Measurements from ENCODE around the gene LSP1.
A peak's percentile ranks its signal among the peaks of the same experiment; 100 is the strongest.

The LSP1 gene

DNA sequence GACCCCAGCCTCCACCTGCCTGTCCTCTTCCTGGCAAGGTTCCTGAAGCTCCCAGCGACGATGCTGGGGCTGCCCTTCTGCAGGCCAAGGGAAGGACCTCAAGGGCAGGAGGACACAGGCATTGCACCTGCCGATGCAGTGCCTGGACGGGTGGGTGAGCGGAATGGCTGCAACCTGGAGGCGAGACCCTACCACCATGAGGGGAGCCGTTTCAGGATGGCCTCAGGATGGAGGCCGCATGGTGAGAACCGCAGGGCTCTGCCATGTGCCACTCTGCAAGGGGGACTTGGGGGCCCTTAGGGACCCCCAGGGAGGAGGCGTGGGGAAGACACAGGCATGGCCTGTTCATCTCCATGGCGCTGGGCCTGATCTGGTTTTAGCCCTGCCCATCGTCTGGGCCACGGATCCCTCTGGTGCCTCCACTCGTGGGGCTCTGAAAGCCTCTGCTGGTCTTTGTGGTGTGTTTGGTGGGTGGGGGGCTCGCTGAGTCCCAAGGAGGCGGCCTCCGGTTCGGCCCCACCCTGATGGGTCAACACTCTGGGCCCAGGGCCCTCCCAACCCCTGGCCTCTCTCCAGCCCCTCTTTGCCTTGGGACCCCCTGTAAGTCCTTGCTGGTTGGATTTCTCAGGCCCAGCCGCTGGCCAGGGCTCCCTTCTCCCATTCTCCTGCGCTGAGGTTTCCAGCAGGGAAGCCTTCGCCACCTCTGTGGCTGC lies 1.3 kb upstream of the LSP1 start:
- no peak for DNase-seq

DNA sequence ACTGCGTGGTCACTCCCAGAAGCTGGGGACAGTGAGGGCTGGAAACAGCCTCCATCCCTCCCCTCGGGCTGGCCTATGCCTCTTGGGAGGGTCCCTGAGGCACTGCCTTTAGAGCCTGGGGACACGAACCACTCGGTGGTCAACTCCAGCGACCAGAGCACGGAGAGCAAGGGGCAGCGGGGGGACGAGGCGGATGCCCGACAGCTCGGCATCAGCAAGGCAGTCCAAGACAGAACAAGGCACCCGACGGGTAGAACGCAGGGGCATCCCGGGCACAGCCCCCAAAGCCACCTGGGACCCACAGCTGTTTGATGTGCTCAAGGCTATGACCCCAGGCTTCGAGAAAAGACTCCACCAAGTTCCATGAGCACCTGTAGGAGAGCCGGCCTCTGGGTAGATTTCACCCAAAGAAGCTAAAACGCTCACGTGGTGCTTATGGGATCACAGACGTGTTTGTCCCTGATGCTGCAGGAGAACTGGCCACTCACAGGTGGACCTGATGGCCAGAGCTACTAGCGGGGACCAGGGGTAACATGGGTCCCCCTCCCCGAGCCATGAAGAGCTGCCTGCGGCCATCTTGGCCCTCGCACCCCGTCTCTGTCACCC lies 510 bp upstream of the LSP1 start:
- DNase-seq = no peak

DNA sequence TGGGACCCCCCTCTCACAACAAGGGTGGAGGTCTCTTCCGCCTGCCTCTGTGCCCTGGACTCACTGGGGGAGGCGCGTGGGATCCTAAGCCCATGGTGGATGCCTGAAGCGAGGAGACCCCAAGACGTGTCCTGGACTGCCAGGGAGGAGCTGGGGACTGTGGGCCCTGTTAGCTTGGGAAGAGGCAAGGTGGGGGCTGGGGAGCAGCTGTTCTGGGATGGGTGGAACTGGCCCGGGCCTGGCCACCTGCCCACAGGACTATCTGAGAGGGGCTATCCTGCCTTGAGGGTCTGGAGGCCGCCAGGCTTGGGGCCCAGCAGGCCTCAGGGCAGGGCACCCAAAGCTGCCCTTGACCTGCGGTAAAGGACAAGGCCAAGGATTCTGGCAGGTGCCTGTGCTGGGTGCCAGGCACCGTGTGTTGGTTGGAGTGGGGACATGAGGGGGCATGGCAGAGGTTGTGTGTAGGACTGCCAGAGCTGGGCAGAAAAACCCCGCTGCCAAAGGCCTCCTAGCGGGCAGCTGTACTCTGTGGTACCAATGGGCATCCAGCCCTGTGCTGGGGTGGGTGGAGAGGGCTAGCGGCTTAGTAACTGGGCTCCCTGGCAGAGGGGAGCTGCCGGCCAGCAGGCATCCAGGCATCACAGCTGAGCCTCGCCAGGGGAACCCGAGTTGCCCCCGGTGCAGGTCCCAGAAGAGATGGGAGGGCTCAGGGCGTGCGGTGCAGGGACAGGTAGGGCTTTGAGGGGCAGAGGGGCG lies 670 bp downstream of the LSP1 start:
- no peak for DNase-seq

DNA sequence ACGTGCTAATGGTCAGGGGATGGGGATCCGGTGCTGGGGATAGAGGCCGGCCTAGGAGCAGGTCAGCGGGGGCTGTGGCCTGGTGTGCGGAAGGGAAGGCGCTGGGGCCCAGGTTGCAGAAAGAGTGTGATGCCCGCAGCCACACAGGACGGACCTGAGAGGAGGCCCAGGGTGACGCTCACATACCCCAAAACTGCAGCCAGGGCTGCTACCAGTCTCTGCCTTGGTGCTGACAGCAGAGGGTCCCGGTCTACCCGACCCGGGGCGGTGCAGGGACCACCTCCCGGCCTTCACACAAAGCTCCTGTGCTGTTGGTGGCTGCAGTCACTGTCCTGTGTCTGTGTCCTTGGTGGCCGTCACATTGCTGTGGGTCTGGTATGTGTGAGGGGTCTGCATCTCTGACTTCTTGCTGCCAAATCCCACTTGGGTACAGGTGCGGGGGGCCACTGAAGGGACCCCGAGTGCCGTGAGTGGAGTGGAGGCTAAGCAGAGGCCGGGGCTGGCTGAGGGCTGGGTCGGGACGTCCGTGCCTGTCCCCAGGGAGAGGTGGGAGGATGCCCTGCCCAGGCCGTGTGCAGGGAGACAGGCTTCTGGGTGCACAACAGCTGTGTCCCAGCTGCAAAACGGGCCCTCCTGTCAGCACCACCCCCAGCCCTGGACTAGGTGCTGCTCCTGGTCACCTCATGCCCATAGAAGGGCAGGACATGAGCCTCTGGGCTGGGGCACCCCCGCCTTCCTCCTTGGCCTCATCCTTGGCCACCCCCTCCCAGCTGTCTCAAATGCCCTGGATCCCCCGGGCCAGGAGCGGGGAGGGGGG lies 1.5 kb downstream of the LSP1 start:
- DNase-seq = no peak

DNA sequence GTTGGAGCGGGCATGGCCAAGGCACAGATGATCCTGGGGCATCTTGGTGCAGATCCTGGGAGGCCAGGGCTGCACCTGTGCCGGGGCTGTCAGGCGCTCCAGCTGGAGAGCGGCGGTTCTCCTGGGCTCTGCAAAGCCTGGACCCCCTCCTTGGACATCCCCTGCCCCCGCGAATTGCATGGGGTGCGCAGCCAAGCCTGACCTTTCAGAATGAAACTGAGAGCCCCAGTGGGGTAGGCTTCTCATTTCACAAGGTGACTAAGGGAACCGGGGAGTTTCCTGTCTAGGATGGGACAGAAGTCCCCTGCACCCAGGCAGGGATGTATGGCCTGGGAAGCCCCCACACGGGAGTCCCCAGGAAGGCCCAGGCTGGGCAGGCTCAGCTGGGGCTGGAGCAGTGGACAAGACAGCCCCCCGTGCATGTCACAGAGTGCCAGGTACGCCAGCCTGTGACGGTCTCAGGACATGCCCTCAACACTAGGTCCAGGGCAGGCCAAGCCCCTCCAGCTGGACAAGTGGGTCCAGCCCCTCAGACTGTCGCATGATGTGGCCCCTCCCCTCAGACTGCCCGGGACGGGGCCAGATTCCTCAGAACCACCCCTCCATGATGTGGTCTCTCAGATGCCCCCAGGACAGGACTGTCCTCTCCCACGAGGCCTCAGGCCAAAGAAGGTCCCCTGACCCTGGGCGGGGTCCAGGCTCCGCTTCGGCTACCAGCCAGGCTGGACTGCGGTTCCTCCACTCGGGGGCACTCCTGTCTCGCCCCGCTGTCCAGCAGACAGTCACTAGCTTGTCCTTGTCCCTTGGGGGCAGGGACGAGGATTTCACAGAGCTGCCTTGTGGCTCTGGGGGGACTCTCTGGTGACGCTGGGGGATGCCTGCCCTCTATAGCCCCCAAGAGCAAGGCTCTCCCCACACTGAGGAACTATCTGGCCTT lies 2.3 kb downstream of the LSP1 start:
- no peak for DNase-seq

DNA sequence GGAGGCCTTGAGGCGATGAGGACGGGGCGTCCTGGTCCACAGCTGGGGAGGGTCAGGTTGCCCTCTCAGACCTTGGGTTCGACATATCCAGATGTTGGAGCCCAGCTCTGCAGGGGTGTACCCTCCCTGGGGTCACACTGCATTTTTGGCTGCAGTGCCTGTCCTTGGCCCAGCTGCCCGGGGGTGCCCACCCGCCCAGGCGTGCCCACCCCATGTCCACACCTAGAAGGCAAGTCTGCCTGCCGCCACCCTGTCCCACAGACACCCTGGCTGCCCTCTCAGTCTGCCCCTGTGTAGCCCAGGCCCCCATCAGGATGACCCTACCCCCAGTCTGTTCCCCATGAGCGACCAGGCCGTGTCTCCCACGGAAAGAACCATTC lies 3.0 kb downstream of the LSP1 start:
- DNase-seq = no peak

DNA sequence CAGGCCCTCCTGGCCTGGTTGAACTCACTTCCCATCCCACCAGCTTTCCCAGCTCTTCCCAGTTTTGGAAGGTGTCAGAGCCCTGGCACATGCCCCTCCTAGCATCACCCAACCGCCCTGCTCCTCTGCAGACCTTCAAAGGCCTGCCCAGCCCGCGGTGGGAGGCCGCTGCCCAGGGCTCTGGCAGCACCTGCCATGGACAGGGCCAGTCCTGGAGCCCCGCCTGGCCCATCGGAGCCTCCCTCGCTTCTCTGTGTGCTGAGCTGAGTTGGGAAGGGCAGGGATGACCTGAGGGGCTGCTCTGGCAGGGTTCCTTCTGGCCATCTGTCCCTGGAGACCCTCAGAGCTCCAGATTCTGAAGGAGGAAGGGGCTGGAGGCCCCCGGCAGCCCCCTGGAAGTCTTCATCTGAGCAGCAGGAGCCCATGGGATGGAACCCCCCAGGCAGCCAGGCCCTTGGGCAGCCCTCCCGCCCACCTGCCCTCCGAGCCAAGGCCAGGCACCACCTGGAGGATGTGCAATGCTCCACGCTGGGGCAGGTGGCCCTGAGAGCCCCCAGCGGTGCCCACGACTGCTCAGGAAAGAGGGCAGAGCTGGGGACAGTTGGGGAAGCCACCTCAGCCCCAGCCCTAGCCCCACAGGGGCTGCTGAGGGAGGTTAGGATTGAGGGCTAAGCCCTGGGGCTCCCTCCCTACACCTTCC lies 3.6 kb downstream of the LSP1 start:
- no peak for DNase-seq

DNA sequence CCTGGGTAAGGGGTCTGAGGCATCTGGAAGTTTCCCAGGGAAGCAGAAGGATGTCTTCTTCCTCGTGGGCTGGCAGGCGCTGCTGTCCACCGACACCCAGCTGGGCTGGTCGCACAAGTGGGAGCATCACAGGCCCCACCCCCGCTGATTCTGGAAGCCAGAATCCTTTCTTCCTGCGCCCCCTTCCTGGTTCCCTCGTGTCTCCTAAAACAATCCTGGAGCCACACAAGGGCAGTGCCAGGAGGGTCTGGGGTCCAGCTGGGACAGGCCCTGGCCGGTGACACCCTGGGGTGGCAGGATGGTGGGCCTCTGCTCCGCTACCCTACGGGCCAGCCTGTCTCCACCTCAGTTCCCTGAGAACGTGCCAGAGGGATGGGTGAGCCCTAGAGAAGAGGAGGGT lies 4.2 kb downstream of the LSP1 start:
- DNase-seq = no peak

DNA sequence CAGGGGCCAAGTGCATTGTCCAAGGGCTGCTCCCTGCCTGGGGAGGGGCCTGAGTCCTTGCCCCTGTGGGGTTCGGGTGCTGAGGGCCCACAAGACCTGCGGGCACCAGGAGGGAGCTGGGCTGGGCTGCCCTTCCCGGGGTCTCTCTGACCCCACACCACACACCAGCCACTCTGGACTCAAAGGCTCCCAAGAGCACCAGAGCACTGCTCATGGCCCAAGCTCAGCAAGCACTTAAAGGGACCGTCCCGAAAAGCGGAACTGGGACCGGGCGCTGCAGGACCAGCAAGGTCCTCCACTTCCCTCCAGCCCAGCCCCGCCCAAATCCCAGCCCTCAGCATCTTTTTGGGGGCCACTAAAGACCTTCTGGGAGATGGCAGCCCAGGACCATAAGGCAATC lies 5.3 kb downstream of the LSP1 start:
- DNase-seq = no peak

DNA sequence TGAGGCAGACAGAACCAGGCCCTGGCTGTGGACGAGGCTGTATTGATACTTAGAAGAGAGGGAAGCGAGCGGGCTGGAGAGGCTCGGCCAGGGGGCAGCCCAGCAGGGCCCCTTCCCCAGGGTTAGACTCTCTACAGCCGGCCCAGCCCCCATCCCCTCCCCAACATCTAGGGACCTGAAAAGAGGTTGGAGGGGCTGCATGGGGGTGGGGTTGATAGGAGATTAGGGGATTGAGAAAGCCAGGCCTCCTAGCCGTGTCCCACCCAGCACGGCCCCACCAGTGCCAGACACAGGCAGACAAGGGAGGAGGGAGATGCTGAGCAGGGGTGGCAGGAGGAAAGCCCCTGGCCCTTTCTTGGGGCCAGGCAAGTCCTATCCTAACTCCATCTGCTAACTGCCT lies 5.7 kb downstream of the LSP1 start:
- no peak for DNase-seq

DNA sequence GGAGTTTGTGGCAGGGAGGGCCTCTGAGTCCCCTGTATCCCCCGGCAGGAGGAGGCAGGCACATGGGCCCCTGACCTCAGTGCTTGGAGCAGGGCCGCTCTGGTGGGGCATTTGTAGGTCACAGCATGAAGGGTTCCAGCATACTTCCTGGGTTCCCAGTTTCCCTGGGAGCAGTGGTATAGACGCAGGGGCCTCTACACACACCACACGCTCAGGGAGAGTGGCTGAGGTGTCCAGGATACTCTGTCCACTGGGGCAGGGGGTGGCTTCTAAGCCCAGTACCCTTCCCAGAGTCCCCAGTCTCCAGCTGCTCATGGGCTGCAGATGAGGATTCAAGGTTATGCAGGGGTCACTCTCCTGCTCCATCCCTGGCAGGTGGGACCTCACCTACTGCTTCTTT lies 6.1 kb downstream of the LSP1 start:
- no peak for DNase-seq

DNA sequence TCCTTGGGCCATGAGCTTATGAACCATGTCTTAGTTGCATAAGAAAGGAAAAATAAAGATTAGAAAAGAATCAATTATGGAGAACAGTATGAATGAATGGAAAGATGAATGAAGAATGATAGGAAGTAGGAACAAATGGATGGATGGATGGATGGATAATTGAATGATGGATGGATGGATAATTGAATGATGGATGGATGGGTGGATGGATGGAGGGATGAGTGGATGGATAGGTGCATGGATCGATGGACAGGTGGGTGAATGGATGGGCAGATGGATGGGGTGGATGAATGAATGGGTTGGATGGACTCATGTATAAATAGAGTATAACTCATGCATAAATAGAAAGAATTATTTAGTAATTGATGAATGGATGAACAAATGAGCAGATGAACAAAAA lies 7.2 kb downstream of the LSP1 start:
- no peak for DNase-seq

DNA sequence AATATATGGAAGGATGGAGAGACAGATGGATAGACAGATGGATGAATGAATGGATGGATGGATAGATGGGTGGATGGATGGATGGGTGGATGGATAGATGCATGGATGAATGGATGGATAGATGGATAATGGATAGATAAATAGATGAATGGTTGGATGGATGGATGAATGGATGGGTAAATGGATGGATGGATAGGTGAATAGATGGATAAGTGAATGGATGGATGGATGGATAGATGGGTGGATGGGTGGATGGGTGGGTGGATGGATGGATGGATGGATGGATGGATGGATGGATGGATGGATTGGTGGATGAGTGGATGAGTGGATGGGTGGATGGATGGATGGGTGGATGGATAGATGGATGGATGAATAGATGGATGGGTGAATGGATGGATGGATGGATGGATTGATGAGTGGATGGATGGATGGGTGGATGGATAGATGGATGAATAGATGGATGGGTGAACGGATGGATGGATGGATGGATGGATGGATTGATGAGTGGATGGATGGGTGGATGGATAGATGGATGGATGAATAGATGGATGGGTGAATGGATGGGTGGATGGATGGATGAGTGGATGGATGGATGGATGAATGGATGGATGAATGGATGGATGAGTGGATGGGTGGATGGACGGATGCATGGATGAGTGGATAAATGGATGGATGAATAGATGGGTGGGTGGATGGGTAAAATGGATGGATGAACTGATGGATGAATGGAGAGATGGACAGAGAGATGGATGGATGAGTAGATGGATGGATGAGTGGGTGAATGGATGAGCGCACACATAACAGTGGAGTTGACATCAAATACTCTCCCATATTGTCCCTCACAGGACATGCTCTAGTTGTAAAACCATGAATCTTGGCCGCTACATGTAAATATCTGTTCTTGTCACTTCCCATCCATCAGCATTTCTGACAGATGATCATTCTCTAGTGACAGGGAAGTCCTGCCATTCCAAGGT lies 8.8 kb downstream of the LSP1 start:
- no peak for DNase-seq

DNA sequence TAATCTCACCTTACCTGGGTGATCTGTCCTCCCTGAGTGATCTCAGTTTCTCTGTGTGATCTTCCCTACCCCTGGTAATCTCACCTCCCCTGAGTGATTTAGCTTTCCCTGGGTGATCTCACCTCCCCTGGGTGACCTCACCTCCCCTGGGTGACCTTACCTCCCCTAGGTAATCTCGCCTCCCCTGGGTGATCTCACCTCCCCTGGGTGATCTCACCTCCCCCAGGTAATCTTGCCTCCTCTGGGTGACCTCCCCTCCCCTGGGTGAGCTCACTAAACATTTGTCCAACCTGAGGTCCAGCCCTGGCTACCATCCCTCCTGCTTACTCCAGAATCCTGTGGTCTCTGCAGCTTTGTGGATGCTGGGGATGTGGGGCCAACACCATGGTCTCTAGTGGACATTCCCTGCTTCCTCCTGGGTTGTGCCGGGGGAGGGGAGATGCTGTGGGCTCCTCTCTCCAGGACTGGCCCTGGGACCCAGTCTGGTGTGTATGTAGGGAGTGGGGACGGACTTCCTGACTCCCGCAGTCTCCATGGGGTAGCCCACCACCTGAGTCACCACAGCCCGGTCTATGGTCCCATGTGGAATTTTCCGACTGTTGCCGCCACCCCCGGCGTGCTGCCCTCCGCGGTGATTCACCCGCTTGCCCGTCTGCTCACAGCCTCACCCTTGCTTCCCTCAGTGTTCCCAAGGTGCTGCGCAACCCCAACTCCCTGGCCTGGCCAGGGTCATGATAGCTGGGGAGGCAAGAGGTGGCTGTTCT lies 9.9 kb downstream of the LSP1 start:
- no peak for DNase-seq

DNA sequence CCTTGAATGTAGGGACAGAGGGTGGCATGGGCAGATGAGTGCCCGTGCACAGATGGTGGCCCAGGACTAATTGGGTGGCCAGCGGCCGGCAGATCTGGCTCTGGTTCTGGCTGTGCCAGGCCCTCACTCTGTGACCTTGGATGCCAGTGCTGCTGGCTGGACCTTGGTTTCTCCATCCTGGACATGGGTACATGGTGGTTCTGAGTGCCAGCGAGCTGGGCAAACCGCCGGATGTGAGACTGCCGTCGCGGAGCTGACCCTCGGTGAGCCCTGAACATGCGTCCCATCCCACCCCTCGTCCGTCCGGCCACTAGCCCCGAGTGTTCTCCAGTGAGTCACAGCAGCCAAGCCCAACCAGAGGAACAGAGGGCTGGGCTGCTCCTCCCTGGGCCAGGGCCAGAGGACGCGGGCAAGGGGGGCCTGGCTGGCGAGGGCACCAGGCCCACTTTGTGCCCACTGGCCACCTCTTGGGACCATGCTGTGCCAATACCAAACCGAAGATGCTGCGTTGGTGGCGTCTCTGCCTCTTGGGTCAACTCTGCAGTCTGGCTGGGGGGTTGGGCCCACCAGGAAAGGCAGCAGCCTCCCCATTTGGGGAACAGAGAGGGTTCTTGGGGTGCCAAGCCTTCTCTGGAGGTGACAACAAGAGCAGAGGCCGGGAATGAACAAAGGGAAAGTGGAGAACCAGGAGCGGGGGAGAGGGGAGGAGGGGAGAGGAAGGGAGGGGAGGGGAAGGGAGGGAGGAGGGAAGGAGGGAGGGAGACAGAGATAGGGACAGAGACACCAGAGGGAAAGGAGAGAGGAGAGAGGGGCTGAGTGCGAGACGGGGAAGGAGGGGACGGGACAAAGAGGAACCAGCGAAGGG lies 10.7 kb downstream of the LSP1 start:
- DNase-seq = peak; percentile 74

DNA sequence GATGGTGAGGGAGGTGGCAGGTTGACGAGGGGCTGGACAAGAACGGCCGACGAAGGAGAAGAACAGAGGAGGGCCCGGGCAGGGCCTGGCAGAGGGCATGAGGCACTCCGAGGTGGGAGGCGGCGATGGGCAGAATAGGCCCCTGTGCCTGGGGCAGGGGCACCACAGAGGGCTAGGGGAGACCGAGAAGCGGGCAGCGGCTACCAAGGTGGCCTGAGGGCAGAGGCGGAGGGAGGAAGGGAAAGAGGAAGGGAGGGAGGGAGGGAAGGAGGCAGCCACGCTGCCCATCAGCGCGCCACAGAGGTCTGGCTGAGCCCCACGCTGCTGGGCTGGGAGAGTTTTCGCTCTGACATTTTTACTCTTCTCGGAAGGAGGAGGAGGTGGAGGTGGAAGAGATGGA lies 11.3 kb downstream of the LSP1 start:
- DNase-seq = no peak

DNA sequence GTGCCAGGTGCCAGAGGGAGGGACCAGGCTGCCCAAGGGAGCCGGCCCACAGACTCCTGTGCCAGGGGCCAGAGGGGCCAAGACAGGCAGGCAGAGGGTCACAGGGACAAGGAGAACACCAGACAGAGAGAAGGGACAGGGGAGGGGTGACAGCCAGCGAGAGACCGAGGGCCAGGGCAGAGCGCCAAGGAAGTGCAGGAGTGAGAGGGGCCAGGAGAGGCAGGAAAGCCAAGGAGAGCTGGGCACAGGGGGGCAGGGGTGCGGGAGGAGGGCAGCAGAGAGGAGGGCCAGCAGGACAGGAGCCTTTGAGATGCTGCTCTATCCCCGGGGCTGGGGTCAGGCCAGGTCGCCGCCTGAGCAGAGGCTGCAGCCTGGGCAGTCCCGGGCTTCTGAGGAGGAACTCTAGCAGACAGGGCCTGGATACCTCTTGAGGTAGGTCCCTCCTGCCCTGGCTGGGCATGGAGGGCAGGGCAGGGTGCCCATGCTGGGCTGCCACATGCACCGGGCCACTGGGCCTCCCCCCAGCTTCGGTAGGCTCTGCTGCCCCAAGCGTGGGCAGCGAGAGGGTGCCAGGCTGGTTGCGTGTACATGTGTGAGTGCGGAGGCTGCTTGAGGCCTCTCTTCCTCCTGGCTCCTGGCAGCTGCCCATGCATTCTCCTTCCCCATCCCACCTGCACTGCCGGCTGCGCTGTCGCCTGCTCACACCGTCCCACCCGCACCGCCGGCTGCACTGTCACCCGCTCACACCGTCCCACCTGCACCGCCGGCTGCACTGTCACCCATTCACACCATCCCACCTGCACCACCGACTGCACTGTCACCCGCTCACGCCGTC lies 12.2 kb downstream of the LSP1 start:
- peak; percentile 5 for DNase-seq

DNA sequence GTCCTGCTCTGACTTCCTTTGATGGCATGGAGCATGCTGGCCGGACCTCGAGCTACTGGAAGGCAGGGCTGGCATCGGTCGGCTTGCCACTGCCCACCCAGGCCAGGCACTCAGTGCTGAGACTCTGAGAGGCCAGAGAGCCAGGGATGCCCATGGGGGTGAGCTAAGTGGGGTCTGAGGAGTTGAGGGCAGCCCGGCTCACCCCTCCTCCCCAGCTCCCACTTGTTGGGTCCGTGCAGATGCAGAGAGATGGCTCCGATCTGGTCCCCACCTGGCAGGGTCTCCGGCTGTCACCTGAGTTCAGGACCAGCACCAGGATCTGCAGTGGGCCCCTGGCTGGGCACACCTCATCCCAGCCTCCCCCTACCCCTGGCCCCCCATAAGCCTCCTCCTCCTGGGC lies 13.3 kb downstream of the LSP1 start:
- DNase-seq = no peak
